H1 (cell line): ENCODE results near the gene ZNF148. TPM values are rescaled to one million over a fixed set of nuclear protein-coding genes. Genes with fewer than 3 reads are reported as not detected.

Experiments used
- CBX5 ChIP-seq: fragments of 300-800, 300-1000 bp; sonication (generic); IDR thresholded peaks from 2 replicates; pipeline ENCODE4 v1.7.1; 2016; ENCODE audit warnings: antibody characterized with exemption, low read length, low read depth
- CBX8 ChIP-seq: fragments of 300-800, 300-1000 bp; sonication (generic); IDR thresholded peaks from 2 replicates; pipeline ENCODE4 v1.7.1; 2016; ENCODE audit warnings: low read depth, low read length, borderline replicate concordance
- CEBPB ChIP-seq: IDR thresholded peaks from 2 replicates; pipeline ENCODE4 v1.6.1; 2012; ENCODE audit warnings: low read depth, low read length
- EP300 ChIP-seq, 2 experiments: IDR thresholded peaks; 1 replicate in 1 of 2; 2 replicates in 1 of 2; pipeline ENCODE4 v1.6.1; 2011 to 2012; ENCODE audit warnings: low read depth in 2 of 2, low read length in 2 of 2, mild to moderate bottlenecking in 2 of 2, borderline replicate concordance in 1 of 2, inconsistent platforms in 1 of 2, moderate library complexity in 1 of 2
- EZH2 ChIP-seq: fragments of 200-600 bp; sonication (generic); IDR thresholded peaks from 2 replicates; pipeline ENCODE4 v1.7.1; 2012; ENCODE audit warnings: low read depth, mild to moderate bottlenecking, moderate library complexity, low read length, inconsistent platforms; ENCODE audit not compliant: severe bottlenecking
- GTF2F1 ChIP-seq: IDR thresholded peaks from 2 replicates; pipeline ENCODE4 v1.6.1; 2012; ENCODE audit warnings: low read depth, low read length, improper control_type of control experiment, borderline replicate concordance
- HDAC6 ChIP-seq: IDR thresholded peaks from one replicate; pipeline ENCODE4 v1.7.1; 2012; ENCODE audit warnings: low read depth, mild to moderate bottlenecking, inconsistent platforms, low read length, moderate library complexity
- JUND ChIP-seq: IDR thresholded peaks from 2 replicates; pipeline ENCODE4 v1.6.1; 2011; ENCODE audit warnings: mild to moderate bottlenecking, improper control_type of control experiment, low read length
- KDM1A ChIP-seq: fragments of 200-600, 300-600 bp; sonication (generic); IDR thresholded peaks from 2 replicates; pipeline ENCODE4 v1.7.1; 2016; ENCODE audit warnings: mild to moderate bottlenecking, low read length, borderline replicate concordance
- KDM4A ChIP-seq: IDR thresholded peaks from one replicate; pipeline ENCODE4 v1.7.1; 2012; ENCODE audit warnings: low read depth, mild to moderate bottlenecking, moderate library complexity, low read length, inconsistent platforms; ENCODE audit not compliant: severe bottlenecking
- NRF1 ChIP-seq: IDR thresholded peaks from 2 replicates; pipeline ENCODE4 v1.6.1; 2011; ENCODE audit warnings: mild to moderate bottlenecking, low read depth, low read length, improper control_type of control experiment
- POLR2A ChIP-seq, 2 experiments: IDR thresholded peaks; 1 replicate in 1 of 2; 2 replicates in 1 of 2; pipeline ENCODE4 v1.6.1; 2011; ENCODE audit warnings: low read depth in 2 of 2, low read length in 2 of 2, mild to moderate bottlenecking in 2 of 2; ENCODE audit errors: control extremely low read depth in 1 of 2
- RXRA ChIP-seq: IDR thresholded peaks from 2 replicates; pipeline ENCODE4 v1.6.1; 2011; ENCODE audit warnings: low read depth, mild to moderate bottlenecking, low read length, moderate library complexity; ENCODE audit not compliant: insufficient read depth
- SIX5 ChIP-seq: IDR thresholded peaks from 2 replicates; pipeline ENCODE4 v1.6.1; 2011; ENCODE audit warnings: mild to moderate bottlenecking, low read depth, low read length
- SP4 ChIP-seq: IDR thresholded peaks from 2 replicates; pipeline ENCODE4 v1.6.1; 2012; ENCODE audit warnings: low read length, inconsistent platforms
- SRF ChIP-seq: IDR thresholded peaks from 2 replicates; pipeline ENCODE4 v1.6.1; 2011; ENCODE audit warnings: mild to moderate bottlenecking, low read depth, low read length, moderate library complexity
- SUZ12 ChIP-seq: fragments of 200-600 bp; sonication (generic); IDR thresholded peaks from 2 replicates; pipeline ENCODE4 v1.6.1; 2012; ENCODE audit warnings: mild to moderate bottlenecking, inconsistent platforms, low read length, moderate library complexity, mixed read lengths
- TAF7 ChIP-seq: optimal IDR thresholded peaks from 2 replicates; pipeline ENCODE3; 2011; ENCODE audit warnings: low read depth, mild to moderate bottlenecking, inconsistent platforms, low read length, moderate library complexity, borderline replicate concordance
- TCF12 ChIP-seq: IDR thresholded peaks from 2 replicates; pipeline ENCODE4 v1.6.1; 2011; ENCODE audit warnings: low read depth, mild to moderate bottlenecking, low read length
- TEAD4 ChIP-seq: IDR thresholded peaks from 2 replicates; pipeline ENCODE4 v1.6.1; 2012; ENCODE audit warnings: low read depth, low read length, inconsistent platforms, mixed read lengths
- polyA plus RNA-seq, 7 experiments: library from polyadenylated mRNA; depleted of rRNA in 3 of 7; stranded (reverse) in 5 of 7; unstranded in 2 of 7; fragments of >200 nt in 5 of 7; fragments of 200-250 nt in 2 of 7; gene quantifications; 1 replicate in 5 of 7; 2 replicates in 1 of 7; 4 replicates in 1 of 7; pipeline versions ENCODE4 v1.2.1 to v1.2.3, GENCODE V29; 2011 to 2013; ENCODE audit warnings: missing spikeins in 2 of 7, mixed read lengths in 2 of 7
- total RNA-seq: library from RNA; stranded (reverse); fragmentation: NEBNext Ultra II Directional; extraction: Animal tissue kit (Norgen Biotek cat#: 25700); gene quantifications from 2 replicates; pipeline ENCODE4 v1.2.1, GENCODE V29; 2021
- TF ChIP-seq, protein P1 (sequence below): IDR thresholded peaks from 2 replicates; pipeline ENCODE4 v1.6.1; 2011; ENCODE audit warnings: low read depth, mild to moderate bottlenecking, low read length; ENCODE audit not compliant: insufficient read depth
- TF ChIP-seq, protein P2 (sequence below): IDR thresholded peaks from 2 replicates; pipeline ENCODE4 v1.6.1; 2012; ENCODE audit warnings: inconsistent platforms

Gene ZNF148
- total and polyA plus RNA-seq, 2 of the 8 experiments (the other 6 are each of a cell fraction or from before 2014, with no cell fraction given) = 3.7 to 22.6 TPM

DNA sequence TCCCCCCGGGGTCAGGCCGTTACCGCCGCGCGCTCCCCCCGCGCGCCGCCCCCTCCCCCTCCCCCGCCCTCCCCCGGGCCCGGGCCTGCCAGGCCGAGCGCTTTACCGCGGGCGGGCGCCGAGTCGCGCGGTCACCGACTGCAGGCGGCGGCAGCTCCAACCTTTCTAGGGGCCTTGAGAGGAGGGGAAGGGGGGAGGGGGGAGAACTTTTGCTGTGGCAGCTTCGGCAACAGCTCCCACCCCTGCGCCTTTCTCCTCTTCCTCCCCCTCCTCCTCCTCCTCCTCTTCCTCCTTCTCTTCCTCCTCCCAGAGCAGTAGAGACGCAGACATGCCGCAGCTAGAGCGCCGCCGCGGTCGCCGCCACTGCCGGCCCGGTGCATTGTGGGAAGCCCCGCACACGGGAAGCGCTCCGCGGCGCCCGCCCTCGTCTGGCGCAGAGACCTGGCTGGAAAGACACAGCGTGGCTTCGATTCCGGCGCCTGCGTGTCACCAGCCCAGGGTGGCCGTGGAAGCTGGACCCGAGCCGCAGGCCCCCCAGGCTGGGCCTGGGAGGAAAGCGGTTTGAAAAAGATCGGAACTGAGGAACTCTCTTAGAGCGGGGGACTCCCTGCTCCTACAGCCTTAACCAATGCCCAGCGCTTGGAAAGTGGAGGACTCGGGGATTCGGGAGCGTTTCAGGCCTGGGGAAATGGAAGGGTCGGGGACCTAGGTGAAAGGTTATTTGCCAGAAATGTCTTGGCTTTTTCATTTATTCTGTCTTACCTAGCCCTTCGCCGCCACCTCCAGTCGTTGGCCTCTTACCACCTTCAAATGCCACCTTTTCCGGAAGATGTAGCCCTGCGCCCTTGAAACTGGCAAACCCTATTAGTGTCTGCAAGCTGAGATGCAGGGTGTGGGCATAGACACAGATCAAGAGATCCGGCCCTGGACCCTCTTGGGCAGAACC is at the start of gene ZNF148 (continued):
- 0 out of 3 replicates have a peak, but pooled peaks of 1 of the 2 experiments have one; percentile 31 for TF ChIP-seq EP300 (IDR thresholded peaks at IDR 0.05; ENCODE audit: borderline replicate concordance in 1 of 2, low read depth in 2 of 2, low read length in 2 of 2)
- no peak for TF ChIP-seq CBX5
- TF ChIP-seq POLR2A (IDR thresholded peaks at IDR 0.05; ENCODE audit: control extremely low read depth in 1 of 2, low read depth in 2 of 2, low read length in 2 of 2) = peak in 1 of 2 experiments; percentile 89; a peak in 2 of 3 replicates
- no peak for TF ChIP-seq NRF1
- no peak for TF ChIP-seq RXRA
- no peak for TF ChIP-seq HDAC6
- TF ChIP-seq SIX5 = no peak
- peak; percentile 76 for TF ChIP-seq TEAD4
- no peak for TF ChIP-seq JUND
- peak; percentile 72; the same call in 1 of the 2 replicates for TF ChIP-seq GTF2F1
- no peak for TF ChIP-seq SRF
- no peak for TF ChIP-seq KDM1A
- TF ChIP-seq EZH2 = no peak
- no peak for TF ChIP-seq CBX8
- TF ChIP-seq, protein P1, sequence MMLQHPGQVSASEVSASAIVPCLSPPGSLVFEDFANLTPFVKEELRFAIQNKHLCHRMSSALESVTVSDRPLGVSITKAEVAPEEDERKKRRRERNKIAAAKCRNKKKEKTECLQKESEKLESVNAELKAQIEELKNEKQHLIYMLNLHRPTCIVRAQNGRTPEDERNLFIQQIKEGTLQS = no peak
- TF ChIP-seq CEBPB = no peak
- TF ChIP-seq KDM4A = peak; percentile 83
- TF ChIP-seq SP4 = 0 out of 2 replicates have a peak, but pooled peaks have one; percentile 19
- TF ChIP-seq SUZ12 = no peak
- TF ChIP-seq TAF7 = peak; percentile 67
- TF ChIP-seq, protein P2, sequence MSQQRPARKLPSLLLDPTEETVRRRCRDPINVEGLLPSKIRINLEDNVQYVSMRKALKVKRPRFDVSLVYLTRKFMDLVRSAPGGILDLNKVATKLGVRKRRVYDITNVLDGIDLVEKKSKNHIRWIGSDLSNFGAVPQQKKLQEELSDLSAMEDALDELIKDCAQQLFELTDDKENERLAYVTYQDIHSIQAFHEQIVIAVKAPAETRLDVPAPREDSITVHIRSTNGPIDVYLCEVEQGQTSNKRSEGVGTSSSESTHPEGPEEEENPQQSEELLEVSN = no peak
- TF ChIP-seq TCF12 = no peak
